K562 (cell line): ENCODE data around the gene CNGA3. TPM values are rescaled to one million over a fixed set of nuclear protein-coding genes. Genes with fewer than 3 reads are reported as not detected.
A peak's percentile ranks its signal among the peaks of the same experiment; 100 is the strongest.

ENCODE experiments used
- CHAMP1 ChIP-seq: fragments of 450-650 bp; IDR thresholded peaks from 2 replicates; pipeline ENCODE4 v1.6.1; 2016; ENCODE audit warnings: mild to moderate bottlenecking
- CREM ChIP-seq: IDR thresholded peaks from 2 replicates; pipeline ENCODE4 v1.6.1; 2014; ENCODE audit warnings: antibody characterized with exemption, low read depth
- CSDE1 ChIP-seq, 2 experiments: fragments of 450-650 bp; IDR thresholded peaks; 2 replicates each; pipeline ENCODE4 v1.6.1; 2016; ENCODE audit warnings: mild to moderate bottlenecking in 1 of 2
- EHMT2 ChIP-seq: fragments of 450-650 bp; IDR thresholded peaks from 2 replicates; pipeline ENCODE4 v1.6.1; 2018; ENCODE audit warnings: antibody characterized with exemption
- FOXK1 ChIP-seq: sonication (generic); formaldehyde crosslinking; IDR thresholded peaks from 2 replicates; pipeline ENCODE4 v1.8.0; 2022; ENCODE audit warnings: missing genetic modification reagents, mild to moderate bottlenecking, borderline replicate concordance
- FOXM1 ChIP-seq, 2 experiments: fragments of 450-650 bp in 1 of 2; sonication (generic) in 1 of 2; formaldehyde crosslinking in 1 of 2; IDR thresholded peaks; 2 replicates each; pipeline versions ENCODE4 v1.6.1 to v1.9.0; 2017 to 2022; ENCODE audit warnings: low read depth in 2 of 2, mild to moderate bottlenecking in 2 of 2, missing genetic modification reagents in 1 of 2, moderate library complexity in 1 of 2
- MYC ChIP-seq, 2 experiments: fragments of 250-450 bp in 1 of 2; sonication (Bioruptor Pico) in 1 of 2; IDR thresholded peaks; 2 replicates each; pipeline versions ENCODE4 v1.5.1 to v1.6.1; 2012 to 2021; ENCODE audit warnings: low read depth in 2 of 2, borderline replicate concordance in 1 of 2, improper control_type of control experiment in 1 of 2, low read length in 1 of 2, mild to moderate bottlenecking in 1 of 2, moderate library complexity in 1 of 2
- RBM39 ChIP-seq: fragments of 200-400 bp; formaldehyde crosslinking; optimal IDR thresholded peaks from 2 replicates; pipeline ENCODE3; 2018; ENCODE audit warnings: low read depth, low read length
- SPI1 ChIP-seq: IDR thresholded peaks from 2 replicates; pipeline ENCODE4 v1.6.1; 2011; ENCODE audit warnings: low read depth, low read length, control low read depth, borderline replicate concordance
- SREBF2 ChIP-seq: sonication (generic); formaldehyde crosslinking; IDR thresholded peaks from 2 replicates; pipeline ENCODE4 v1.4.0; 2020; ENCODE audit warnings: mild to moderate bottlenecking, missing genetic modification reagents
- THRB ChIP-seq: fragments of 450-650 bp; formaldehyde crosslinking; conservative IDR thresholded peaks from 2 replicates; pipeline ENCODE4 v1.4.0; 2022; ENCODE audit warnings: mild to moderate bottlenecking, missing genetic modification characterization
- U2AF1 ChIP-seq: fragments of 200-400 bp; formaldehyde crosslinking; optimal IDR thresholded peaks from 2 replicates; pipeline ENCODE3; 2017; ENCODE audit warnings: mild to moderate bottlenecking, low read depth, low read length, moderate library complexity
- YY1 ChIP-seq, 3 experiments: IDR thresholded peaks; 2 replicates each; pipeline ENCODE4 v1.6.1; 2011; ENCODE audit warnings: low read length in 2 of 3, mild to moderate bottlenecking in 2 of 3, moderate library complexity in 2 of 3, borderline replicate concordance in 1 of 3, control low read depth in 1 of 3, low read depth in 1 of 3; ENCODE audit not compliant: insufficient read depth in 3 of 3, insufficient replicate concordance in 2 of 3, control insufficient read depth in 1 of 3, insufficient read length in 1 of 3; ENCODE audit errors: extremely low read depth in 1 of 3
- ZNF140 ChIP-seq: fragments of 250-450 bp; sonication (Bioruptor Pico); IDR thresholded peaks from 2 replicates; pipeline ENCODE4 v1.8.0; 2021; ENCODE audit warnings: moderate library complexity, mild to moderate bottlenecking, inconsistent platforms
- ZNF830 ChIP-seq: fragments of 250-450 bp; sonication (Bioruptor Pico); IDR thresholded peaks from 2 replicates; pipeline ENCODE4 v1.5.0; 2021; ENCODE audit warnings: mild to moderate bottlenecking
- polyA plus RNA-seq, 8 experiments: library from polyadenylated mRNA; depleted of rRNA in 4 of 8; stranded (reverse) in 5 of 8; unstranded in 3 of 8; fragments of >200 nt; fragmentation: Nextera tagmentation in 2 of 8; fragmentation: Illumina TruSeq in 1 of 8; extraction: Ambion mirVana in 2 of 8; extraction: Trizol in 1 of 8; gene quantifications; 2 replicates each; pipeline versions ENCODE4 v1.2.1 to v1.2.3, GENCODE V29; 2011 to 2014; ENCODE audit warnings: inconsistent platforms in 1 of 8, missing spikeins in 1 of 8
- total RNA-seq, 7 experiments: library from RNA; depleted of rRNA in 6 of 7; stranded (reverse); fragments of >200 nt in 6 of 7; fragmentation: Illumina TruSeq in 2 of 7; extraction: Trizol in 2 of 7; gene quantifications; 2 replicates each; pipeline versions ENCODE4 v1.2.1 to v1.2.3, GENCODE V29; 2011 to 2021; ENCODE audit warnings: low replicate concordance in 1 of 7
- TF ChIP-seq, protein P1 (sequence below): IDR thresholded peaks from 2 replicates; pipeline ENCODE4 v1.6.1; 2012; ENCODE audit warnings: low read depth, low read length, improper control_type of control experiment, borderline replicate concordance
- TF ChIP-seq, protein P2 (sequence below): fragments of 450-650 bp; formaldehyde crosslinking; IDR thresholded peaks from 2 replicates; pipeline ENCODE4 v1.4.0; 2020; ENCODE audit warnings: mild to moderate bottlenecking, moderate library complexity
- TF ChIP-seq, protein P3 (sequence below): fragments of 250-450 bp; sonication (Bioruptor Pico); IDR thresholded peaks from 2 replicates; pipeline ENCODE4 v1.8.0; 2021; ENCODE audit warnings: borderline replicate concordance, mild to moderate bottlenecking, moderate library complexity; ENCODE audit not compliant: poor library complexity, severe bottlenecking

The CNGA3 gene
- total and polyA plus RNA-seq, 9 of the 15 experiments (the other 6 are each of a cell fraction or from before 2014, with no cell fraction given) = not detected

DNA sequence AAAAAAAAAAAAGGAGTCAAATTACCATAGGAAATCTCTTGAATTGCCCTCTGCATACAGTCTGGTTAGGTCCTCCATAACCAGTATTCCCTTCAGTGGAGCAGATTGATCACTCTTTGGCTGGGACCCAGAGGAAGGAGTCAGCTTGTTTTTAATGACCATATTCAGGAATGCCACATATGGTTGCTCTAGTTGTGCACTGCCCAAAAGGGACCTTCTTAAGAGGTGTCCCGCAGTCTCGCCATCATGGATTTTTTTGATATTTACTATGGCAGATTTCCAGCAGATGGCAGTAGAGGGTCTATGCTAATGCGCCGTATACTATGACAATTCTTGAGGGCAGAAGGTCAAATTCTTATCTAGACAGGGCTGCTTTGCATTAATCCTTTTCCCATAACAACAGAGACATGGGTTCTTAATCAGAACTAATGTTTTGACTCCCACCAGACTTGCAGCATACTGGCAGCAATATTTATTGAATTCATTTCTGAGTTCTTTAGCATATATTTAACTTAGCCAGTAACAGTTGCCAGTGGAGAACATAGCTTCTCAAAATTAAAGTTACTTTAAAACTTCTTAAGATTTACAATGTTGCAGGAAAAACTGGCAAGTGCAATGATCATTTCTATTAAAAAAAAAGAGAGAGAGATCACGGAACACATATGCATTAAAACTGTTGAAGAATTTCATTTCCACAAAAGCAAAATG lies 66.6 kb downstream of the CNGA3 start (continued):
- TF ChIP-seq RBM39 = no peak
- no peak for TF ChIP-seq ZNF140 (CRISPR knock-in tag)
- no peak for TF ChIP-seq FOXK1 (CRISPR knock-in tag)
- TF ChIP-seq EHMT2 = no peak
- no peak for TF ChIP-seq U2AF1
- TF ChIP-seq CSDE1 (IDR thresholded peaks at IDR 0.05) = no peak
- TF ChIP-seq YY1 (IDR thresholded peaks at IDR 0.05; ENCODE audit: borderline replicate concordance in 1 of 3, control insufficient read depth in 1 of 3, extremely low read depth in 1 of 3, insufficient read depth in 3 of 3, insufficient read length in 1 of 3, insufficient replicate concordance in 2 of 3, low read depth in 1 of 3, low read length in 2 of 3) = no peak
- TF ChIP-seq SPI1 = no peak
- peak; percentile 46; the same call in 1 of the 2 replicates for TF ChIP-seq MYC (IDR thresholded peaks at IDR 0.05; ENCODE audit: low read depth, low read length)
- no peak for TF ChIP-seq MYC (CRISPR knock-in tag; IDR thresholded peaks at IDR 0.05; ENCODE audit: borderline replicate concordance, low read depth)
- TF ChIP-seq, protein P1, sequence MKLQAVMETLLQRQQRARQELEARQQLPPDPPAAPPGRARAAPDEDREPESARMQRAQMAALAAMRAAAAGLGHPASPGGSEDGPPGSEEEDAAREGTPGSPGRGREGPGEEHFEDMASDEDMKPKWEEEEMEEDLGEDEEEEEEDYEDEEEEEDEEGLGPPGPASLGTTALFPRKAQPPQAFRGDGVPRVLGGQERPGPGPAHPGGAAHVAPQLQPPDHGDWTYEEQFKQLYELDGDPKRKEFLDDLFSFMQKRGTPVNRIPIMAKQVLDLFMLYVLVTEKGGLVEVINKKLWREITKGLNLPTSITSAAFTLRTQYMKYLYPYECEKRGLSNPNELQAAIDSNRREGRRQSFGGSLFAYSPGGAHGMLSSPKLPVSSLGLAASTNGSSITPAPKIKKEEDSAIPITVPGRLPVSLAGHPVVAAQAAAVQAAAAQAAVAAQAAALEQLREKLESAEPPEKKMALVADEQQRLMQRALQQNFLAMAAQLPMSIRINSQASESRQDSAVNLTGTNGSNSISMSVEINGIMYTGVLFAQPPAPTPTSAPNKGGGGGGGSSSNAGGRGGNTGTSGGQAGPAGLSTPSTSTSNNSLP = peak; percentile 73; the same call in 1 of the 2 replicates
- TF ChIP-seq SREBF2 (CRISPR knock-in tag) = no peak
- no peak for TF ChIP-seq CREM
- no peak for TF ChIP-seq THRB (CRISPR knock-in tag)
- TF ChIP-seq, protein P2, sequence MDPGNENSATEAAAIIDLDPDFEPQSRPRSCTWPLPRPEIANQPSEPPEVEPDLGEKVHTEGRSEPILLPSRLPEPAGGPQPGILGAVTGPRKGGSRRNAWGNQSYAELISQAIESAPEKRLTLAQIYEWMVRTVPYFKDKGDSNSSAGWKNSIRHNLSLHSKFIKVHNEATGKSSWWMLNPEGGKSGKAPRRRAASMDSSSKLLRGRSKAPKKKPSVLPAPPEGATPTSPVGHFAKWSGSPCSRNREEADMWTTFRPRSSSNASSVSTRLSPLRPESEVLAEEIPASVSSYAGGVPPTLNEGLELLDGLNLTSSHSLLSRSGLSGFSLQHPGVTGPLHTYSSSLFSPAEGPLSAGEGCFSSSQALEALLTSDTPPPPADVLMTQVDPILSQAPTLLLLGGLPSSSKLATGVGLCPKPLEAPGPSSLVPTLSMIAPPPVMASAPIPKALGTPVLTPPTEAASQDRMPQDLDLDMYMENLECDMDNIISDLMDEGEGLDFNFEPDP (CRISPR knock-in tag) = no peak
- no peak for TF ChIP-seq ZNF830 (CRISPR knock-in tag)
- TF ChIP-seq CHAMP1 = no peak
- TF ChIP-seq, protein P3, sequence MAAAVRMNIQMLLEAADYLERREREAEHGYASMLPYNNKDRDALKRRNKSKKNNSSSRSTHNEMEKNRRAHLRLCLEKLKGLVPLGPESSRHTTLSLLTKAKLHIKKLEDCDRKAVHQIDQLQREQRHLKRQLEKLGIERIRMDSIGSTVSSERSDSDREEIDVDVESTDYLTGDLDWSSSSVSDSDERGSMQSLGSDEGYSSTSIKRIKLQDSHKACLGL (CRISPR knock-in tag) = no peak
- TF ChIP-seq FOXM1 (IDR thresholded peaks at IDR 0.05; ENCODE audit: low read depth) = no peak
- TF ChIP-seq FOXM1 (CRISPR knock-in tag; IDR thresholded peaks at IDR 0.05; ENCODE audit: low read depth) = no peak
